Skeletal muscle tissue (tissue), 4 donors: ENCODE measurements around the gene DCBLD2. TPM values are rescaled to one million over a fixed set of nuclear protein-coding genes. Genes with fewer than 3 reads are reported as not detected.
"Not testable (repeated sequence)": the region's sequence is repeated elsewhere in the genome, so short reads cannot be mapped to it uniquely, and the experiment has no call there.

ENCODE experiments used
- H3K27ac ChIP-seq: one replicate; pipeline ENCODE4 v1.7.0; 2013; ENCODE audit warnings: mild to moderate bottlenecking, low read depth, low read length, inconsistent platforms
- H3K27me3 ChIP-seq, 3 donors: one replicate each; pipeline ENCODE4 v1.7.0; 2013; ENCODE audit warnings: low read length in 3 of 3; ENCODE audit not compliant: control insufficient read depth in 3 of 3, insufficient read depth in 3 of 3
- H3K36me3 ChIP-seq, 3 donors: one replicate each; pipeline ENCODE4 v1.7.0; 2013; ENCODE audit warnings: low read length in 3 of 3; ENCODE audit not compliant: control insufficient read depth in 3 of 3, insufficient read depth in 3 of 3
- H3K4me1 ChIP-seq, 3 donors: one replicate each; pipeline ENCODE4 v1.7.0; 2013; ENCODE audit warnings: low read length in 3 of 3, mild to moderate bottlenecking in 3 of 3; ENCODE audit not compliant: control insufficient read depth in 3 of 3, insufficient read depth in 3 of 3
- H3K4me3 ChIP-seq, 3 donors: one replicate each; pipeline ENCODE4 v1.7.0; 2013; ENCODE audit warnings: low read length in 3 of 3
- H3K9ac ChIP-seq, 3 donors: one replicate each; pipeline ENCODE4 v1.7.0; 2013; ENCODE audit warnings: low read length in 3 of 3, mild to moderate bottlenecking in 3 of 3, moderate library complexity in 2 of 3, low read depth in 1 of 3
- H3K9me3 ChIP-seq, 3 donors: one replicate each; pipeline ENCODE4 v1.7.0; 2013; ENCODE audit warnings: low read length in 3 of 3; ENCODE audit not compliant: control insufficient read depth in 3 of 3
- total RNA-seq: library from RNA; depleted of rRNA; stranded (reverse); fragments of >200 nt; gene quantifications from one replicate; pipeline ENCODE4 v1.2.3, GENCODE V29; 2014
- donor health status: Osteomylitis.

The DCBLD2 gene
- total RNA-seq, 1 donor from 2014 or later = 21.4 TPM

DNA sequence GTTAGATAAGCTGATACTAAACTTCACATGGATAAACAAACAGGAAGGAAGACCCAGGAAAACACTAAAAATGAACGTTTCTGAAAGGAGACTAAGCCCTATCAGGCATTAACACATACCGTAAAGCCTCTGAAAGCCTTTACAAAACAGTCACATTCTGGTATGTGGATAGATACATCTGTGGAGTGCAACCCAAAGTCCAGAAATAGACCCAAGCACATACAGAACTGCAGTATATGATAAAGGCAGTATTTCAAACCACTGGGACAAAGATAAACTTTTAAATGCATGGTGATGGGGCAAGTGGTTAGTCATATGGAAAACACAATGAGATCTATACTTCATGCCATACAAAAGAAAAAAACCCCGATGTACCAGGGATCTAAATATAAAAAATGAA is 26.0 kb downstream of the DCBLD2 start:
- Histone ChIP-seq H3K9me3 (no peaks in the 10 kb centered on the region), H3K27me3 (no peaks in the 10 kb centered on the region), H3K36me3 (peaks cover 0 to 8% (median 0%) of the 10 kb centered on the region in 3 donors), H3K4me3 (no peak overlapping the region), H3K9ac (no peak overlapping the region), H3K4me1 (no peaks in the 10 kb centered on the region), H3K27ac (no peak overlapping the region)

- no peaks in the 10 kb centered on the region for H3K9me3 ChIP-seq
- peaks cover 0 to 3% (median 0%) of the 10 kb centered on the region in 3 donors for H3K4me1 ChIP-seq
- H3K27me3 ChIP-seq = no peaks in the 10 kb centered on the region
- no peak overlapping the region for H3K9ac ChIP-seq
- H3K36me3 ChIP-seq = peaks cover 0 to 3% (median 0%) of the 10 kb centered on the region in 3 donors
- no peak overlapping the region for H3K4me3 ChIP-seq
- H3K27ac ChIP-seq = no peak overlapping the region
Measured at GRCh38 chr3:98874602-98875249, 26.8 kb downstream of the DCBLD2 start.

- Histone ChIP-seq H3K9me3 (no peaks in the 10 kb centered on the region), H3K27ac (no peak overlapping the region), H3K4me3 (no peak overlapping the region), H3K27me3 (no peaks in the 10 kb centered on the region), H3K4me1 (peaks cover 0 to 3% (median 0%) of the 10 kb centered on the region in 3 donors), H3K9ac (no peak overlapping the region), H3K36me3 (no peaks in the 10 kb centered on the region)
Measured at GRCh38 chr3:98869391-98869790, 32.1 kb downstream of the DCBLD2 start.

DNA sequence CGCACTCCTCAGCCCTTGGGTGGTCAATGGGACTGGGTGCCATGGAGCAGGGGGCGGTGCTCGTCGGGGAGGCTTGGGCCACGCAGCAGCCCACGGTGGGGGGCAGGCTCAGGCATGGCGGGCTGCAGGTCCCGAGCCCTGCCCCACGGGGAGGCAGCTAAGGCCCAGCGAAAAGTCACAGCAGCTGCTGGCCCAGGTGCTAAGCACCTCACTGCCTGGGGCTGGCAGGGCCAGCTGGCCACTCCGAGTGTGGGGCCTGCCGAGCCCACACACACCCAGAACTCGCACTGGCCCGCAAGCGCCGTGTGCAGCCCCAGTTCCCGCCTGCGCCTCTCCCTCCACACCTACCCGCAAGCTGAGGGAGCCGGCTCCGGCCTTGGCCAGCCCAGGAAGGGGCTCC is 43.5 kb downstream of the DCBLD2 start:
- H3K4me3 ChIP-seq, H3K4me1 ChIP-seq, H3K9ac ChIP-seq, H3K36me3 ChIP-seq, H3K9me3 ChIP-seq, H3K27me3 ChIP-seq, H3K27ac ChIP-seq: not testable (repeated sequence)

GRCh38 chr3:98857258-98857657 is 44.2 kb downstream of the DCBLD2 start:
- H3K4me1 ChIP-seq, H3K27ac ChIP-seq, H3K36me3 ChIP-seq, H3K4me3 ChIP-seq, H3K27me3 ChIP-seq, H3K9ac ChIP-seq, H3K9me3 ChIP-seq: not testable (repeated sequence)

DNA sequence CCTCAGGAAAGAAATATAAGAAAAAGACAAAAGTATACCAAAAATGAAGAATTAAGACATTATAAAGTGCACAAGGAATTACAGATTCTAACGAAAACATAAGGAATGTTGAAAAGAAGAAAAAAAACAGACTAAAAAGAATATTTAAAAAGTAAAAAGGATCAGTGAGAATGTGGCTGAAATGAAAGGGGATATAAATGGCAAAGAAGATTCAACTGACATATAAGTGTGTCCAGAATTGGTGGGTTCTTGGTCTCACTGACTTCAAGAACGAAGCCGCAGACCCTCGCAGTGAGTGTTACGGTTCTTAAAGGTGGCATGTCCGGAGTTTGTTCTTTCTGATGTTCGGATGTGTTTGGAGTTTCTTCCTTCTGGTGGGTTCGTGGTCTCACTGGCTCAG is 44.8 kb downstream of the DCBLD2 start:
- Histone ChIP-seq H3K4me1 (no peaks in the 10 kb centered on the region), H3K27ac (no peak overlapping the region), H3K9ac (no peak overlapping the region), H3K27me3 (no peaks in the 10 kb centered on the region), H3K9me3 (peaks cover 0 to 2% (median 2%) of the 10 kb centered on the region in 3 donors), H3K4me3 (no peak overlapping the region), H3K36me3 (no peaks in the 10 kb centered on the region)

DNA sequence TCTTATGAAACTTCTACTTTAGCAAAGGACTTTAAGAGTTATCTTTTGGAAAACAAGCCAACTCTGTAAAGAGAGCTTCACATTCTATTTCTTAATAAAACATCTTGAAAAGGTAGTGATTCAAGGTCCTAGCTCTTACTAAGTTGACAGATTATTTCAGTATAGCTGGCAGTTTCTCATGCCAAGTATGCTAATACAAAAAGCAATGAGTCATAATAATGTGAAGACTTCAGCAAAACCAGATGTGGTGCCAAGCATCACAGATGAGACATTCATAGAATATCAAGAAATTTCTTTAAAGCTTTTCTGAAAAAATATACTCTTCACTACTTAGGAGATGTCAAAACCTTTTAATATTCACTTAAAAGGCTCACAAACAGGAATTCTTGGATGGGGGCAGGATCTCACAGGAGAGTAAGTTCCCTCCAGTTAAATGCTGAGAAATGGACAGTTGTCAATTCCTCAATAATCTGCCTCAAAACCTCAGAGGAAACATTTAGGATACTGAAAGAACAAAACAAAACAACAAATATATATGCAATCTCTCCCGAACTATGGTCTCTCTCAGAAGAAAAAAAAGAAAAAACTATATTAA is 45.6 kb downstream of the DCBLD2 start:
- no peaks in the 10 kb centered on the region for H3K4me1 ChIP-seq
- H3K36me3 ChIP-seq = no peaks in the 10 kb centered on the region
- no peak overlapping the region for H3K27ac ChIP-seq
- H3K9ac ChIP-seq = no peak overlapping the region
- no peaks in the 10 kb centered on the region for H3K27me3 ChIP-seq
- H3K4me3 ChIP-seq = no peak overlapping the region
- H3K9me3 ChIP-seq = peaks cover 0 to 2% (median 2%) of the 10 kb centered on the region in 3 donors

DNA sequence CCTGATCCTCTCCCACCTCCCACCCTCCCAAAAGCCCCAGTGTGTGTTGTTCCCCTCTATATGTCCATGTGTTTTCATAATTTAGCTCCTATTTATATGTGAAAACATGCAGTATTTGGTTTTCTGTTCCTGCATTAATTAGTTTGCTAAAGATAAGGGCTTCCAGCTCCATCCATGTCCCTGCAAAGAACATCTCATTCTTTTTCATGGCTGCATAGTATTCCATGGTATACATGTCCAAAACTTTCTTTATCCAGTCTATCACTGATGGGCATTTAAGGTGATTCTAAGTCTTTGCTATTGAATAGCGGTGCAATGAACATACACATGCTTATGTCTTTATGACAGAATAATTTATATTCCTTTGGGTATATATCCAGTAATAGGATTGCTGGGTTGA is 53.4 kb downstream of the DCBLD2 start:
- H3K27me3 ChIP-seq = no peaks in the 10 kb centered on the region
- H3K9me3 ChIP-seq = no peaks in the 10 kb centered on the region
- no peak overlapping the region for H3K27ac ChIP-seq
- H3K9ac ChIP-seq = no peak overlapping the region
- peaks cover 0 to 6% (median 4%) of the 10 kb centered on the region in 3 donors for H3K36me3 ChIP-seq
- no peaks in the 10 kb centered on the region for H3K4me1 ChIP-seq
- no peak overlapping the region for H3K4me3 ChIP-seq

GRCh38 chr3:98846101-98846500 is 55.4 kb downstream of the DCBLD2 start:
- H3K27ac ChIP-seq = no peak overlapping the region
- no peaks in the 10 kb centered on the region for H3K27me3 ChIP-seq
- no peak overlapping the region for H3K4me3 ChIP-seq
- no peaks in the 10 kb centered on the region for H3K9me3 ChIP-seq
- no peak overlapping the region for H3K9ac ChIP-seq
- H3K4me1 ChIP-seq = no peaks in the 10 kb centered on the region
- peaks cover 0 to 6% (median 4%) of the 10 kb centered on the region in 3 donors for H3K36me3 ChIP-seq

DNA sequence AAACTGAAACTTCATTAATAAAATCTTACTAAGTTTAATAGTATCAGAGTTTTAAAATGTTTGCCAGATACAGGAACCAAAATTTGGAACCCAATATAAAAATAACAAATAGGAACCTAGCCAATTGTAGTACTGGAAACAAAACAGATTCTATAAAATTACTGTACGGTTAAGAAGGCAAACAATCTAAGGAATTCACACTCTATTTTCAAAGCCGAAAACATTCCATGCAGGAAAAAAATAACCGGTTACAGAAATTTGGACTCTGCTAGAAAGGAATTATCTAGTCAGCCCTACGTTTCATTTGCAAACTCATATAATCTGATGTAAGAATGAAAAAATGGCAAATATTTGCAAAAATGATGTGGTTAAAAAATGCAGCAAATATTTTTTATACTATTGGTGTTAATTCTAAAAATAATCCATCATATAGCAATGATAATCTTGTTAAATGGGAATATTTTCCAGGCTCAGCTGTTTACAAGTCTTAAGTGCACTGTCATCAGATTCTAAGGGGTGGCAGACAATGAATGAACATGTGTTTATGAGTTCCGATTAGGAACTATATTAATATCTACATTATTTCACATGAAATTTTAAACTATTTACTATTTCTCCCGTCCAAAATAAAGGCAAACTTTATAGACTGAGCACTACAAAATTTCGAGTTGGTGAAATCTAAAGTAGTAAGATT is 58.1 kb downstream of the DCBLD2 start:
- Histone ChIP-seq H3K27ac (no peak overlapping the region), H3K4me3 (no peak overlapping the region), H3K9me3 (no peaks in the 10 kb centered on the region), H3K9ac (no peak overlapping the region), H3K27me3 (no peaks in the 10 kb centered on the region), H3K4me1 (no peaks in the 10 kb centered on the region), H3K36me3 (peaks cover 0 to 5% (median 4%) of the 10 kb centered on the region in 3 donors)
